Esophagus (tissue), 2 donors: Measurements from ENCODE around the gene SNX8. TPM values are rescaled to one million over a fixed set of nuclear protein-coding genes. Genes with fewer than 3 reads are reported as not detected.

Experiments used
- H3K27ac ChIP-seq, 2 donors: one replicate each; pipeline ENCODE4 v1.5.1; 2013; ENCODE audit warnings: low read depth in 2 of 2, mild to moderate bottlenecking in 2 of 2, inconsistent platforms in 1 of 2, low read length in 1 of 2, moderate library complexity in 1 of 2
- H3K27me3 ChIP-seq, 2 donors: one replicate each; pipeline ENCODE4 v1.6.1; 2013; ENCODE audit warnings: low read length in 2 of 2, control low read depth in 1 of 2, mild to moderate bottlenecking in 1 of 2; ENCODE audit not compliant: insufficient read depth in 2 of 2, control insufficient read depth in 1 of 2
- H3K36me3 ChIP-seq, 2 donors: one replicate each; pipeline ENCODE4 v1.6.1; 2013; ENCODE audit warnings: low read length in 1 of 2; ENCODE audit not compliant: control insufficient read depth in 2 of 2, insufficient read depth in 2 of 2
- H3K4me1 ChIP-seq, 2 donors: one replicate each; pipeline ENCODE4 v1.6.1; 2013; ENCODE audit warnings: low read length in 1 of 2; ENCODE audit not compliant: control insufficient read depth in 2 of 2, insufficient read depth in 2 of 2
- H3K4me3 ChIP-seq, 2 donors: one replicate each; pipeline ENCODE4 v1.5.1; 2013; ENCODE audit warnings: low read length in 2 of 2, mild to moderate bottlenecking in 2 of 2, low read depth in 1 of 2, moderate library complexity in 1 of 2
- H3K9me3 ChIP-seq, 2 donors: one replicate each; pipeline ENCODE4 v1.6.1; 2013; ENCODE audit warnings: mild to moderate bottlenecking in 2 of 2, low read depth in 1 of 2, low read length in 1 of 2, moderate library complexity in 1 of 2; ENCODE audit not compliant: control insufficient read depth in 2 of 2, insufficient read depth in 1 of 2
- WGBS, 2 donors: extraction: QIAGEN DNeasy Blood & Tissue Kit; methylation state at CpG; one replicate each; pipeline ENCODE4 v1.1.7; 2013; 5-methylcytosine and 5-hydroxymethylcytosine counted together
- polyA plus RNA-seq, 2 donors: library from polyadenylated mRNA; stranded (reverse); fragments of 200-250 nt; gene quantifications; one replicate each; pipeline ENCODE4 v1.2.3, GENCODE V29; 2013
- donor health status: healthy with polysubstance abuse.
- donor health status: Bipolar disorder and iron deficiency.

Gene SNX8
- polyA plus RNA-seq, 2 donors, result 15.6 to 37.7 TPM

- Histone ChIP-seq H3K4me3 (no peak overlapping the region), H3K4me1 (peaks cover 0 to 15% of the 10 kb centered on the region in 2 donors), H3K36me3 (peaks cover 4 to 38% of the 10 kb centered on the region in 2 donors), H3K9me3 (no peaks in the 10 kb centered on the region), H3K27me3 (no peaks in the 10 kb centered on the region), H3K27ac (no peak overlapping the region)
- WGBS, 2 donors, result 94 to 96% methylated on average over 22 of the region's 22 CpGs
Measured at GRCh38 chr7:2222516-2222915, 91.7 kb downstream of the SNX8 start.

DNA sequence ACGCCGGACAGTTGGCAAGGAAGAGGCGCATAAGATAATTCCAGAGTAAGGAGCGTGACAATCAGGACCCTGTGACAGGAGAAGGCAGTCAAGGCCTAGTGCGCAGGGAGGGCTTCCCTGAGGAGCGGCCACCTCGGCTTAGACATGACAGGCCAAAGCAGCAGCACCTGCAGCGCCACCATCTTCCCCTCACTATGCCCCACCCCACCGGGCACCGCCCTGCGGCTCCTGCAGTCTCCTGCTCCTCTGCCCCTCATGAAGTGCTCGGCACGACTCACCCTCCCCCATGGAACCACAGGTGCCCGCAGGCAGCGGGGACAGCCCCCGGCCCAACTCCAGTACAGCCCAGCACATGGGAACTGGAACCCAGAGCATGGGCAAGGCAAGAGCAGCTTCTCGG lies 93.3 kb downstream of the SNX8 start:
- Histone ChIP-seq H3K9me3 (no peaks in the 10 kb centered on the region), H3K36me3 (peaks cover 9 to 53% of the 10 kb centered on the region in 2 donors), H3K27ac (no peak overlapping the region), H3K4me3 (no peak overlapping the region), H3K27me3 (no peaks in the 10 kb centered on the region), H3K4me1 (peaks cover 0 to 14% of the 10 kb centered on the region in 2 donors)
- 90 to 95% methylated on average over 17 of the region's 17 CpGs for WGBS, 2 donors

DNA sequence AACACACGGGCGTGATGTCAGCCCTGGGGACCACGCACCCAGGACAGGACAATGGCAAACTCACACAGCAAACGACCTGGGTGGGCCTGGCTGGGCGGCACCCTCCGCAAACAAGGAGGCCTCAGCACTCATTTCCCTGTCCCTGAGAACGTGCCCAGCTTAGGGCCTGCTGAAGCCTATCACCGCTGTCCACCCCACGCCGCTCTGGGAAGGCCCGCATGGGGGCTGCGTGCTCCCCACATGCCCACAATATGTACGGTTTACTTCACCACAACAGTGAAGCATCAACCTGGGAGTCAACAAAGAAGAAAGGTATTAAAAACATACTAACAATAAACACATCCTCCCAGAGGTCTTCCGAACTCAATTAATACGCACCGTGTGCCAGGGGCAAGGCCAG lies 93.7 kb downstream of the SNX8 start:
- H3K27ac ChIP-seq, result no peak overlapping the region
- H3K4me3 ChIP-seq, result no peak overlapping the region
- H3K9me3 ChIP-seq, result peaks cover 0 to under 1% of the 10 kb centered on the region in 2 donors
- 93 to 94% methylated on average over 16 of the region's 16 CpGs for WGBS, 2 donors
- peaks cover 0 to 9% of the 10 kb centered on the region in 2 donors for H3K4me1 ChIP-seq
- peaks cover 12 to 56% of the 10 kb centered on the region in 2 donors for H3K36me3 ChIP-seq
- no peaks in the 10 kb centered on the region for H3K27me3 ChIP-seq

DNA sequence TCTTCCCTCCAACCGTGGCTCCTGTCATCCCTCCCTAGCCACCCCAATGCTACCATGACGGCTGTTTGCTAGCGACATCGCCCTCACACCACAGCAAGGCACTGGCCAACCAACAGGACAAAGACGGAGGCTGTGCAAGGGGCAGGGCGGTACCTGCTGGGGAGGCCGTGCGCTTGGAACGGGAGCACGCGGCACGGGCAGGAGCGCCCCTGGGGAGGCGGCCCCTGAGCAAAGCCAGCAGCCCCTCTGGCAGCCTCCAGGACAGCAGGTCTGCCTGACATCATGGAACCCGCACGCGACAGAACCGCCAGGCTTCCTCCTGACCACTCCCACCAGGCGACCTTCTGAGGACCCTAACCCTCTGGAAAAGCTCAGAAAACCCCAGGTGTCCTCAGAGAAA lies 94.2 kb downstream of the SNX8 start:
- no peak overlapping the region for H3K27ac ChIP-seq
- H3K4me1 ChIP-seq, result peaks cover 0 to 9% of the 10 kb centered on the region in 2 donors
- no peak overlapping the region for H3K4me3 ChIP-seq
- WGBS, 2 donors, result 94 to 95% methylated on average over 19 of the region's 19 CpGs
- H3K27me3 ChIP-seq, result no peaks in the 10 kb centered on the region
- H3K9me3 ChIP-seq, result peaks cover 0 to 3% of the 10 kb centered on the region in 2 donors
- peaks cover 12 to 56% of the 10 kb centered on the region in 2 donors for H3K36me3 ChIP-seq

- H3K4me3 ChIP-seq, result no peak overlapping the region
- H3K27me3 ChIP-seq, result no peaks in the 10 kb centered on the region
- H3K9me3 ChIP-seq, result peaks cover 0 to 3% of the 10 kb centered on the region in 2 donors
- H3K36me3 ChIP-seq, result peaks cover 12 to 59% of the 10 kb centered on the region in 2 donors
- 93 to 98% methylated on average over 6 to 8 of the region's 8 CpGs for WGBS, 2 donors
- H3K27ac ChIP-seq, result no peak overlapping the region
- H3K4me1 ChIP-seq, result peaks cover 0 to 7% of the 10 kb centered on the region in 2 donors
Measured at GRCh38 chr7:2219606-2220005, 94.6 kb downstream of the SNX8 start.

DNA sequence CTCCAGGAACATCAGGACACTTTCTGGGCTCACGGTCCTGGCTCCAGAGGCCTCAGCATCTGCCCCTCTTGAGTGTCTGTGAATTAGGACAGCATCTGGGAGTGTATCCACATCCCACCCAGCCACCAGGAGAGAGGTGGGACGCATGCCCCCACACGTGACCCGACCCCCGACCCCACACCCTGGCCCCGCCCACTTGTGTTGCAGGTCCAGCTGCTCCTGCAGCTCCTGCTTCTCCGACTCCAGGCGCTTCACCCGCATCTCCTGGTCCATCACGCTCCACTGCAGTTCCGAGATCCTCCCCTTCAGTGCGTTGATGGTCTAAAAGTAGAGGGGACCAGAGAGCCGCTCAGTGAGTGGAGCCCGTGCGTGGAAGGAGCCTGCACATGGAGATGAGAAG lies 95.1 kb downstream of the SNX8 start:
- Histone ChIP-seq H3K27ac (no peak overlapping the region), H3K4me3 (no peak overlapping the region), H3K27me3 (no peaks in the 10 kb centered on the region), H3K36me3 (peaks cover 12 to 63% of the 10 kb centered on the region in 2 donors), H3K9me3 (peaks cover 0 to 3% of the 10 kb centered on the region in 2 donors), H3K4me1 (peaks cover 0 to 3% of the 10 kb centered on the region in 2 donors)
- 89 to 90% methylated on average over 15 of the region's 15 CpGs for WGBS, 2 donors

- Histone ChIP-seq H3K27me3 (no peaks in the 10 kb centered on the region), H3K36me3 (peaks cover 18 to 66% of the 10 kb centered on the region in 2 donors), H3K4me3 (no peak overlapping the region), H3K27ac (no peak overlapping the region), H3K4me1 (no peaks in the 10 kb centered on the region), H3K9me3 (peaks cover 0 to 3% of the 10 kb centered on the region in 2 donors)
- WGBS, 2 donors, result 91 to 94% methylated on average over 9 of the region's 9 CpGs
Measured at GRCh38 chr7:2218444-2218785, 95.8 kb downstream of the SNX8 start.

GRCh38 chr7:2217716-2218443 lies 96.4 kb downstream of the SNX8 start:
- WGBS, 2 donors, result 90 to 91% methylated on average over 19 of the region's 19 CpGs
- Histone ChIP-seq H3K36me3 (peaks cover 18 to 66% of the 10 kb centered on the region in 2 donors), H3K27ac (no peak overlapping the region), H3K27me3 (no peaks in the 10 kb centered on the region), H3K9me3 (peaks cover 0 to 3% of the 10 kb centered on the region in 2 donors), H3K4me1 (no peaks in the 10 kb centered on the region), H3K4me3 (no peak overlapping the region)

GRCh38 chr7:2217206-2217605 lies 97.0 kb downstream of the SNX8 start:
- H3K9me3 ChIP-seq, result peaks cover 0 to 3% of the 10 kb centered on the region in 2 donors
- 85 to 91% methylated on average over 10 of the region's 10 CpGs for WGBS, 2 donors
- H3K27ac ChIP-seq, result no peak overlapping the region
- no peaks in the 10 kb centered on the region for H3K27me3 ChIP-seq
- H3K36me3 ChIP-seq, result peaks cover 18 to 66% of the 10 kb centered on the region in 2 donors
- H3K4me3 ChIP-seq, result no peak overlapping the region
- no peaks in the 10 kb centered on the region for H3K4me1 ChIP-seq

DNA sequence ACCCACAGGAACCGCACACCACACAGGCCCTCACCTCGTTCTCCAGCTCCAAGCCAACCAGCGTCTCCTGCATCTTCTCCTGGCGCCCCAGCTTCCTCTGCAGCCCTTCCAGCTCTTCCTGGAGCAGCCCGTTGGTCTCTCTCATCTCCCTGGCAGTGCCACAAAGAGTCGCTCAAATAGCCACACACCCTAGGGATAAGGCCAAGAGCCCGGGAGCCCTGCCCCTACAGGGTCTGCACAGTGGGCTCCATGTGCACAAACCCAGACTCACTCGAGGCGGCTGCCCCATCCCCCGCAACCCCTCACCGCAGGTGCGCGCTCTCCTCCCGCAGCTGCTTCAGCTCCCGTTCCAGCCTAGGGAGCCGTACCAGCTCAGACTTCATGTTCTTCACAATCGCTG lies 98.4 kb downstream of the SNX8 start:
- H3K36me3 ChIP-seq, result peaks cover 18 to 67% of the 10 kb centered on the region in 2 donors
- 94 to 95% methylated on average over 17 of the region's 17 CpGs for WGBS, 2 donors
- no peak overlapping the region for H3K4me3 ChIP-seq
- no peak overlapping the region for H3K27ac ChIP-seq
- H3K9me3 ChIP-seq, result peaks cover 0 to 3% of the 10 kb centered on the region in 2 donors
- no peaks in the 10 kb centered on the region for H3K27me3 ChIP-seq
- no peaks in the 10 kb centered on the region for H3K4me1 ChIP-seq
